Activated B cell treated with CpG ODN at 0.5 μM for 24 hours (primary cell): ENCODE results near the gene MKX. TPM values are rescaled to one million over a fixed set of nuclear protein-coding genes. Genes with fewer than 3 reads are reported as not detected.

Experiments used
- ATAC-seq: fragments of 200-7000 bp; cut with Tn5 transposase; one replicate; pipeline ENCODE4 v1.10.0; 2021; ENCODE audit warnings: low read depth, mild to moderate bottlenecking, moderate library complexity
- CTCF ChIA-PET: fragments of 350-600 bp; sonication (Branson Sonifier 250); formaldehyde crosslinking; loops from one replicate; lab custom pipeline; 2021; ENCODE audit warnings: antibody characterized with exemption; lab: Charles Lee
- POLR2A ChIA-PET: fragments of 350-600 bp; sonication (Branson Sonifier 250); formaldehyde crosslinking; loops from one replicate; lab custom pipeline; 2021; ENCODE audit warnings: antibody characterized with exemption; lab: Charles Lee
- DNase-seq: peaks from one replicate; pipeline ENCODE4 v3.0.0; 2022
- H3K27ac Mint-ChIP-seq: one replicate; pipeline ENCODE4 v1.8.0; 2020; ENCODE audit warnings: mixed read lengths
- H3K27me3 Mint-ChIP-seq: one replicate; pipeline ENCODE4 v1.8.0; 2021; ENCODE audit warnings: mixed read lengths
- H3K36me3 Mint-ChIP-seq: one replicate; pipeline ENCODE4 v1.8.0; 2021; ENCODE audit warnings: low read depth, mixed read lengths
- H3K4me1 Mint-ChIP-seq: one replicate; pipeline ENCODE4 v1.8.0; 2021; ENCODE audit warnings: mixed read lengths
- H3K4me3 Mint-ChIP-seq: one replicate; pipeline ENCODE4 v1.8.0; 2020; ENCODE audit warnings: mild to moderate bottlenecking, mixed read lengths
- H3K9me3 Mint-ChIP-seq: one replicate; pipeline ENCODE4 v1.8.0; 2020; ENCODE audit warnings: mixed read lengths
- intact Hi-C: fragments of 100-400 bp; cut with micrococcal nuclease; formaldehyde crosslinking; loops from one replicate; pipeline ENCODE4 v1.15.1; 2024
- total RNA-seq: library from RNA; stranded (reverse); gene quantifications from 2 replicates; pipeline ENCODE4 v1.2.3, GENCODE V29; 2022
- TF ChIP-seq, protein P1 (sequence below): fragments of 200-600 bp; IDR thresholded peaks from one replicate; pipeline ENCODE4 v1.8.0; 2022; ENCODE audit warnings: antibody characterized with exemption, mild to moderate bottlenecking

Gene MKX
- total RNA-seq, 1 donor from 2014 or later = not detected

DNA sequence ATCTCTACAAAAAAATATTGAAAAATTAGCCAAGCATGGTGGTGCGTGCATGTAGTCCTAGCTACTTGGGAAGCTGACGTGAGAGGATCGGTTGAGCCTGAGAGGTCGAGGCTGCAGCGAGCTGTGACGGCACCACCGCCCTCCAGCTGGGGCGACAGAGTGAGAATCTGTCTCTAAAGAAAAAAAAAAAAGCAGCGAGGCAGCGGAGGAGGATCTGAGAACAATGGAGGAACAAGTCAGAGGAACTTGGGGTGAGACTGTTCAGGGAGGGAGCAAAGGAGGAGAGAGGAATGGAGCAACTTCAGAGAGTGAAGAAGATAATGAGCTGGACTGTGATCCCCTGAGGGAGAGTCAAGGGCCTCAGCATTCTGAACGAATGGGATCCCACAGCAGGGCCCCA, 85.4 kb downstream of the MKX start:
- no peaks in the 10 kb centered on the region for H3K9me3 Mint-ChIP-seq
- POLR2A ChIA-PET = no interaction called here
- no peak for ATAC-seq

DNA sequence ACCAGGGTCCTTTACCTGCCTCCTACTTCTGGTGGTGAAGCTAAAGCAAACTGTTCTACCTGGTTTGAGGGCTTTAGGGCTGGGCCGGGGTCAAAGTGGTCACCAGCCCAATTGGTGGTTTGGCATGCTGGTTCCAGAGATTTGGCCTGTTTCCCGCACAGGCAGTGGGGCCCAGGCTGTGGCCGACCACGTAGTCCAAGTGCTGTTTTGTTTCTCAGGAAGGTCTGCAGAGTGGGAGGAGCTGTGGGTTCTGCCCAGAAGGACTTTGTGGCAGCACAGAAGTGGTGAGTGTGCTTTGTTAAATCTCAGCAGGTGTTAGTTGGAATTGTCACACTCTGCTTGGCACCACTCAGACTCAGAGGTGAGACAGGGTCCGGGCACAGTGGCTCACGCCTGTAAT, 85.8 kb downstream of the MKX start:
- H3K27ac Mint-ChIP-seq = no peak overlapping the region
- ChIA-PET CTCF (no interaction called here), POLR2A (no interaction called here)
- ATAC-seq (no peak), DNase-seq (no peak)
- TF ChIP-seq, protein P1, sequence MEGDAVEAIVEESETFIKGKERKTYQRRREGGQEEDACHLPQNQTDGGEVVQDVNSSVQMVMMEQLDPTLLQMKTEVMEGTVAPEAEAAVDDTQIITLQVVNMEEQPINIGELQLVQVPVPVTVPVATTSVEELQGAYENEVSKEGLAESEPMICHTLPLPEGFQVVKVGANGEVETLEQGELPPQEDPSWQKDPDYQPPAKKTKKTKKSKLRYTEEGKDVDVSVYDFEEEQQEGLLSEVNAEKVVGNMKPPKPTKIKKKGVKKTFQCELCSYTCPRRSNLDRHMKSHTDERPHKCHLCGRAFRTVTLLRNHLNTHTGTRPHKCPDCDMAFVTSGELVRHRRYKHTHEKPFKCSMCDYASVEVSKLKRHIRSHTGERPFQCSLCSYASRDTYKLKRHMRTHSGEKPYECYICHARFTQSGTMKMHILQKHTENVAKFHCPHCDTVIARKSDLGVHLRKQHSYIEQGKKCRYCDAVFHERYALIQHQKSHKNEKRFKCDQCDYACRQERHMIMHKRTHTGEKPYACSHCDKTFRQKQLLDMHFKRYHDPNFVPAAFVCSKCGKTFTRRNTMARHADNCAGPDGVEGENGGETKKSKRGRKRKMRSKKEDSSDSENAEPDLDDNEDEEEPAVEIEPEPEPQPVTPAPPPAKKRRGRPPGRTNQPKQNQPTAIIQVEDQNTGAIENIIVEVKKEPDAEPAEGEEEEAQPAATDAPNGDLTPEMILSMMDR = no peak
- peaks cover 10% of the 10 kb centered on the region for H3K27me3 Mint-ChIP-seq
- no peak overlapping the region for H3K4me3 Mint-ChIP-seq
- H3K9me3 Mint-ChIP-seq = no peaks in the 10 kb centered on the region
- intact Hi-C loops = no loop called here
- H3K36me3 Mint-ChIP-seq = no peaks in the 10 kb centered on the region
- H3K4me1 Mint-ChIP-seq = no peaks in the 10 kb centered on the region

More for the DNA sequence above, 85.4 kb downstream of the MKX start:
- Mint-ChIP-seq H3K4me3 (no peak overlapping the region), H3K27me3 (peaks cover 10% of the 10 kb centered on the region), H3K27ac (no peak overlapping the region), H3K36me3 (no peaks in the 10 kb centered on the region), H3K4me1 (no peaks in the 10 kb centered on the region)
- TF ChIP-seq, protein P1 = no peak
- no peak for DNase-seq
- intact Hi-C loops = no loop called here
- CTCF ChIA-PET = no interaction called here

DNA sequence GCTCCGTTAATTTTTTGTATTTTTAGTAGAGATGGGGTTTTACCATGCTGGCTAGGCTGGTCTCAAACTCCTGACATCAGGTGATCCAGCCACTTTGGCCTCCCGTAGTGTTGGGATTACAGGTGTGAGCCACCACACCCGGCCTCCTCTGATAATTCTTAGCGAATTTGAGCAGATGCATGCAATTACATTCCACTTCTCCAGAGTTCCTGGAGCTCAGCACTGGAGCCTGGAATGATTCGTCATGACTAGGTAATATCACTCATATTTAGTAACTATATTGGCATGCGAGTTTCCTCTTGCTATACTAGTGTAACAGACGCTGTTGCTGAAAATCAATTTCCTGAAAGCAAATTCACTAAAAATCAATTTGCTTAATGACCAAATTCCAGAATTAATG, 86.8 kb downstream of the MKX start:
- TF ChIP-seq, protein P1 = no peak
- no peaks in the 10 kb centered on the region for H3K9me3 Mint-ChIP-seq
- no peaks in the 10 kb centered on the region for H3K36me3 Mint-ChIP-seq
- ChIA-PET POLR2A (no interaction called here), CTCF (interaction anchor here (0.6 kb wide), 1 partner anchor 118 kb away, joined by 3 read pairs; no protein-coding TSS in a partner anchor)
- no peak overlapping the region for H3K4me3 Mint-ChIP-seq
- ATAC-seq = no peak
- H3K4me1 Mint-ChIP-seq = no peaks in the 10 kb centered on the region
- intact Hi-C loops = no loop called here
- DNase-seq = no peak
- no peak overlapping the region for H3K27ac Mint-ChIP-seq
- H3K27me3 Mint-ChIP-seq = peaks cover 3% of the 10 kb centered on the region

DNA sequence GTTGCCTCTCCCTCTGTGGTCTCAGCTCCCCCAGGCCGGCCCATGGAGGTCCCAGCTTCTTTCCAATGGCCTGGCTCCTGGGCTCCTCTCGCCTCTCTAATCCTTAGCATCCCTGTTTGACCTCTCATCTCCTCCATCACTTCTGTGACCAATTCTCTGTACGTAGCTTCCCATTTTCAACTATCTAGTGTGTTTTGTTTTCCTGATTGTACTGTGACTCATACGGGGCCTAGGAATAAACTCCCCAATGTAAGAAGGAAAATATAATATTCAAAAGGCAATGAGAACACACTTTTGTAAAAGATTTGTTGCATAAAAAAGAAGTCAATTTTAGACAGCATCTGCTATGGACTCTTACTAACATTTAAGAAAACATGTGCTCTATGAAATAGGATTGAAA, 90.3 kb downstream of the MKX start:
- Mint-ChIP-seq H3K36me3 (no peaks in the 10 kb centered on the region), H3K27ac (no peak overlapping the region), H3K9me3 (no peaks in the 10 kb centered on the region), H3K4me3 (no peak overlapping the region), H3K27me3 (peaks cover 7% of the 10 kb centered on the region), H3K4me1 (no peaks in the 10 kb centered on the region)
- POLR2A ChIA-PET = no interaction called here
- no peak for DNase-seq
- intact Hi-C loops = no loop called here
- CTCF ChIA-PET = interaction anchor here (1.5 kb wide), 1 partner anchor 209 kb away, joined by 5 read pairs; no protein-coding TSS in a partner anchor
- no peak for ATAC-seq
- TF ChIP-seq, protein P1 = no peak

DNA sequence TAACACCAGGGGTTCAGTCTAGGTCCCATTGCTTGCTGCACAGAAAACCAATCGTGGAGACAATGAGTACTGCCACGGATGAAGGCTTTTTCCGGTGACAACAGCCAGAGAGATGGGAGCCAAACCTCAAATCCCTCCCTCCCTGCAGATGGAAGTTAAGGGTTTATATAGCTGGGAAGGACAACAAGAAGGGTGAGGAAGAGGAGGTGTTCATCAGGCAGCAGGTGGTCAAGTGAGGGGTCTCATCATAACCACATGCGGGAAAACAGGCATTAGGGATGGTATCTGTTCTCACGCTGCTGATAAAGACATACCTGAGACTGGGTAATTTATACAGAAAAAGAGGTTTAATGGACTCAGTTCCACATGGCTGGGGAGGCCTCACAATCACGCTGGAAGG, 91.3 kb downstream of the MKX start:
- POLR2A ChIA-PET = no interaction called here
- Mint-ChIP-seq H3K27me3 (peaks cover 9% of the 10 kb centered on the region), H3K4me3 (no peak overlapping the region), H3K9me3 (no peaks in the 10 kb centered on the region), H3K36me3 (no peaks in the 10 kb centered on the region), H3K27ac (no peak overlapping the region), H3K4me1 (no peaks in the 10 kb centered on the region)
- no peak for ATAC-seq
- CTCF ChIA-PET = no interaction called here
- DNase-seq = no peak
- intact Hi-C loops = no loop called here
- TF ChIP-seq, protein P1 = no peak
